Measurements from ENCODE around the gene BCL7B.
"Not testable (repeated sequence)": the region's sequence is repeated elsewhere in the genome, so short reads cannot be mapped to it uniquely, and the experiment has no call there.

BCL7B gene

GRCh38 chr7:73495507-73495906, 62.0 kb downstream of the BCL7B start:
- DNase-seq (ENCODE audit: low read depth) = not testable (repeated sequence)

- DNase-seq (ENCODE audit: low read depth) = no peak
These were observed 67.5 kb downstream of the BCL7B start for GRCh38 chr7:73489976-73490375.

GRCh38 chr7:73487486-73487885, 70.0 kb downstream of the BCL7B start:
- no peak for DNase-seq (ENCODE audit: low read depth)
